HCT116 (cell line): ENCODE results near the gene BLID. TPM values are rescaled to one million over a fixed set of nuclear protein-coding genes. Genes with fewer than 3 reads are reported as not detected.
A peak's percentile ranks its signal among the peaks of the same experiment; 100 is the strongest.

Source experiments
- ATAC-seq: fragments of 200-7000 bp; cut with Tn5 transposase; 2 replicates; pipeline ENCODE4 v1.9.1; 2020; ENCODE audit warnings: mild to moderate bottlenecking, moderate library complexity
- BruUV-seq: library from RNA; stranded (reverse); fragments of 400-500 nt; replicated peaks from 2 replicates; lab custom pipeline; 2021; lab: Mats Ljungman, UMichigan
- CTCF ChIA-PET: fragments of 300-600 bp; sonication (Branson Sonifier 250); formaldehyde crosslinking; loops from one replicate; lab custom pipeline; 2021; ENCODE audit warnings: antibody characterized with exemption; lab: Charles Lee
- POLR2A ChIA-PET: fragments of 300-600, 350-600 bp; sonication (Branson Sonifier 250); formaldehyde crosslinking; loops from one replicate; lab custom pipeline; 2021; ENCODE audit warnings: antibody characterized with exemption; lab: Charles Lee
- RAD21 ChIA-PET, 2 experiments: fragments of 300-600 bp; sonication (Branson Sonifier 250); formaldehyde crosslinking; loops; one replicate each; lab custom pipeline; 2023; ENCODE audit warnings: low total read pairs in 2 of 2; ENCODE audit not compliant: uncharacterized antibody in 2 of 2, unreplicated experiment in 2 of 2, low non-redundant PET in 1 of 2; lab: Charles Lee
- DNase-seq: peaks from one replicate; pipeline ENCODE4 v3.0.0-alpha.2; 2010; ENCODE audit warnings: low read depth, low spot score
- H2AFZ ChIP-seq: fragments of 200-600 bp; shearing (Covaris generic), sonication (generic); 2 replicates; pipeline ENCODE4 v1.6.1; 2017; ENCODE audit warnings: low read depth, mixed run types, mixed read lengths, antibody characterized with exemption, low read length; ENCODE audit not compliant: poor library complexity, severe bottlenecking
- H3K27ac ChIP-seq: 2 replicates; pipeline ENCODE4 v1.5.1; 2012; ENCODE audit warnings: low read depth, low read length
- H3K27me3 ChIP-seq: fragments of 200-600 bp; sonication (generic); 2 replicates; pipeline ENCODE4 v1.6.1; 2016; ENCODE audit warnings: mixed run types, low read length, mixed read lengths; ENCODE audit not compliant: insufficient read depth
- H3K36me3 ChIP-seq, 2 experiments: fragments of 200-500 bp in 1 of 2; fragments of 200-600 bp in 1 of 2; sonication (Bioruptor generic) in 1 of 2; sonication (generic) in 1 of 2; 2 replicates each; pipeline versions ENCODE4 v1.5.1 to v1.6.1; 2014 to 2016; ENCODE audit warnings: low read length in 2 of 2, inconsistent platforms in 1 of 2, mixed read lengths in 1 of 2, mixed run types in 1 of 2; ENCODE audit not compliant: insufficient read depth in 2 of 2, control insufficient read depth in 1 of 2
- H3K4me1 ChIP-seq, 2 experiments: fragments of 200-600 bp in 1 of 2; sonication (generic) in 1 of 2; 2 replicates each; pipeline versions ENCODE4 v1.5.1 to v1.6.1; 2012 to 2017; ENCODE audit warnings: low read length in 2 of 2, inconsistent platforms in 1 of 2, mild to moderate bottlenecking in 1 of 2, mixed read lengths in 1 of 2, mixed run types in 1 of 2, moderate library complexity in 1 of 2; ENCODE audit not compliant: insufficient read depth in 2 of 2, control insufficient read depth in 1 of 2
- H3K4me2 ChIP-seq: fragments of 200-600 bp; sonication (generic); 2 replicates; pipeline ENCODE4 v1.6.1; 2017; ENCODE audit warnings: mixed run types, low read length, mixed read lengths
- H3K4me3 ChIP-seq, 2 experiments: fragments of 200-600 bp in 1 of 2; sonication (generic) in 1 of 2; replicated peaks in 1 of 2; 2 replicates each; pipeline ENCODE4 v1.5.1; 2011 to 2016; ENCODE audit warnings: low read length in 2 of 2, control low read depth in 1 of 2, low read depth in 1 of 2, mild to moderate bottlenecking in 1 of 2, mixed read lengths in 1 of 2, mixed run types in 1 of 2
- H3K79me2 ChIP-seq: fragments of 200-600 bp; sonication (generic); 2 replicates; pipeline ENCODE4 v1.6.1; 2017; ENCODE audit warnings: mild to moderate bottlenecking, mixed run types, low read length, moderate library complexity, mixed read lengths; ENCODE audit not compliant: insufficient read depth
- H3K9ac ChIP-seq: fragments of 200-600 bp; sonication (generic); 2 replicates; pipeline ENCODE4 v1.6.1; 2016; ENCODE audit warnings: low read length, mixed read lengths
- H3K9me2 ChIP-seq: fragments of 200-600 bp; sonication (generic), shearing (Covaris generic); 2 replicates; pipeline ENCODE4 v1.6.1; 2017; ENCODE audit warnings: mixed run types, mild to moderate bottlenecking, moderate library complexity; ENCODE audit not compliant: insufficient read depth
- H3K9me3 ChIP-seq, 2 experiments: fragments of 200-500 bp in 1 of 2; fragments of 200-600 bp in 1 of 2; sonication (Bioruptor generic) in 1 of 2; sonication (generic) in 1 of 2; 2 replicates each; pipeline ENCODE4 v1.6.1; 2014 to 2017; ENCODE audit warnings: low read length in 2 of 2, mixed read lengths in 2 of 2, inconsistent platforms in 1 of 2, low read depth in 1 of 2, mild to moderate bottlenecking in 1 of 2, mixed run types in 1 of 2, moderate library complexity in 1 of 2; ENCODE audit not compliant: control insufficient read depth in 1 of 2, insufficient read depth in 1 of 2
- H4K20me1 ChIP-seq: fragments of 200-600 bp; sonication (generic), shearing (Covaris generic); 2 replicates; pipeline ENCODE4 v1.6.1; 2017; ENCODE audit warnings: mixed run types, mild to moderate bottlenecking, moderate library complexity; ENCODE audit not compliant: insufficient read depth
- CBX3 ChIP-seq: IDR thresholded peaks from 2 replicates; pipeline ENCODE4 v1.6.1; 2012; ENCODE audit warnings: low read depth
- CEBPB ChIP-seq: IDR thresholded peaks from 2 replicates; pipeline ENCODE4 v1.6.1; 2012; ENCODE audit warnings: low read depth
- EGR1 ChIP-seq: IDR thresholded peaks from 2 replicates; pipeline ENCODE4 v1.6.1; 2012; ENCODE audit warnings: low read depth
- ELF1 ChIP-seq: IDR thresholded peaks from 2 replicates; pipeline ENCODE4 v1.6.1; 2012; ENCODE audit warnings: low read depth, borderline replicate concordance
- EZH2 ChIP-seq: fragments of 200-600 bp; sonication (generic); IDR thresholded peaks from 2 replicates; pipeline ENCODE4 v1.6.1; 2017; ENCODE audit warnings: antibody characterized with exemption, mixed run types
- EZH2phosphoT487 ChIP-seq: fragments of 200-600 bp; IDR thresholded peaks from 2 replicates; pipeline ENCODE4 v1.6.1; 2018; ENCODE audit warnings: antibody characterized with exemption, borderline replicate concordance
- FOSL1 ChIP-seq: IDR thresholded peaks from 2 replicates; pipeline ENCODE4 v1.6.1; 2012; ENCODE audit warnings: low read depth
- JUND ChIP-seq: IDR thresholded peaks from 2 replicates; pipeline ENCODE4 v1.6.1; 2012
- POLR2A ChIP-seq: IDR thresholded peaks from 2 replicates; pipeline ENCODE4 v1.7.0; 2011; ENCODE audit warnings: borderline replicate concordance; ENCODE audit not compliant: insufficient read depth, insufficient read length; ENCODE audit errors: extremely low read depth
- POLR2AphosphoS5 ChIP-seq: IDR thresholded peaks from 2 replicates; pipeline ENCODE4 v1.6.1; 2011; ENCODE audit warnings: mild to moderate bottlenecking, low read depth, low read length, moderate library complexity
- SIN3A ChIP-seq: IDR thresholded peaks from 2 replicates; pipeline ENCODE4 v1.6.1; 2012; ENCODE audit warnings: low read depth
- SP1 ChIP-seq: IDR thresholded peaks from 2 replicates; pipeline ENCODE4 v1.6.1; 2012; ENCODE audit warnings: low read depth
- SRF ChIP-seq: IDR thresholded peaks from 2 replicates; pipeline ENCODE4 v1.6.1; 2012; ENCODE audit warnings: low read depth
- TCF7L2 ChIP-seq: IDR thresholded peaks from 2 replicates; pipeline ENCODE4 v1.7.0; 2011; ENCODE audit warnings: borderline replicate concordance, inconsistent platforms; ENCODE audit not compliant: insufficient read depth, insufficient read length; ENCODE audit errors: extremely low read depth
- YY1 ChIP-seq: IDR thresholded peaks from 2 replicates; pipeline ENCODE4 v1.6.1; 2011; ENCODE audit warnings: low read length, low read depth, moderate library complexity, mild to moderate bottlenecking; ENCODE audit not compliant: insufficient replicate concordance; ENCODE audit errors: extremely low read depth
- ZFX ChIP-seq: fragments of 450-650 bp; IDR thresholded peaks from 2 replicates; pipeline ENCODE4 v1.6.1; 2017
- ZNF274 ChIP-seq: fragments of 200-500 bp; sonication (Bioruptor generic); IDR thresholded peaks from 2 replicates; pipeline ENCODE4 v1.6.1; 2014; ENCODE audit warnings: mild to moderate bottlenecking, low read depth, low read length, inconsistent platforms
- intact Hi-C: fragments of 100-400 bp; cut with micrococcal nuclease; formaldehyde crosslinking; loops from 2 replicates; pipeline ENCODE4 v1.10.0; 2022
- total RNA-seq: library from RNA; stranded (reverse); gene quantifications from one replicate; pipeline ENCODE4 v1.2.1, GENCODE V29; 2021; ENCODE audit not compliant: unreplicated experiment
- TF ChIP-seq, protein P1 (sequence below): IDR thresholded peaks from 2 replicates; pipeline ENCODE4 v1.6.1; 2012
- TF ChIP-seq, protein P2 (sequence below): IDR thresholded peaks from 2 replicates; pipeline ENCODE4 v1.6.1; 2012; ENCODE audit warnings: low read depth
- TF ChIP-seq, protein P3 (sequence below): IDR thresholded peaks from 2 replicates; pipeline ENCODE4 v1.6.1; 2011; ENCODE audit warnings: mild to moderate bottlenecking, low read length, moderate library complexity; ENCODE audit not compliant: insufficient replicate concordance; ENCODE audit errors: extremely low read depth
- TF ChIP-seq, protein P4 (sequence below): IDR thresholded peaks from 2 replicates; pipeline ENCODE4 v1.6.1; 2012

The BLID gene
- total RNA-seq, 1 experiment from 2014 or later, result 8.9 TPM

DNA sequence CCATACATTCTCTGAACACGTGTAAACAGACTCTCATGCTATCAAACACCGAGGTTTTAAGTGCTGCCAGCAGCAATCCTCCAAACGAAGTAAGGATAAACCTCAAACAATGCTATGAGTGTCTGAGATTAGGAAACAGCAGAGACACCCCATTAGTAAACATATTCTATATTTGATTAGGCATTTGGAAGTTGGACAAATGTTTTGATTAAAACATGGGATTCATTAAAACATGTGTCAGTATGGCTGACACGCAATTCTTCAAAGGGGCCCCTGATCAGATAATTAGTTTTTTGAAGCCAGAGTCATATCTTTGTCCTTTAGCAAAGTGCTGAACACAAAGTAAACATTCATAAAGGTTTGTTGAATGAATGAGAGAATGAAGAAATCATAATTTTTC lies 33.2 kb upstream of the BLID start:
- Histone ChIP-seq H4K20me1 (no peaks in the 10 kb centered on the region), H3K4me1 (peaks cover 94 to 100% of the 10 kb centered on the region in 2 experiments), H3K9me3 (no peaks in the 10 kb centered on the region), H3K9ac (peak overlapping the region; percentile 54), H3K9me2 (no peaks in the 10 kb centered on the region), H3K4me2 (peak overlapping the region; percentile 57; the same call in 1 of the 2 replicates), H3K79me2 (peaks cover 100% of the 10 kb centered on the region), H3K36me3 (peaks cover 0 to 24% of the 10 kb centered on the region in 2 experiments; a peak in 3 of 4 replicates), H2AFZ (no peak overlapping the region), H3K4me3 (no peak overlapping the region), H3K27ac (peak overlapping the region; percentile 95), H3K27me3 (no peaks in the 10 kb centered on the region)
- POLR2A ChIA-PET, result interaction anchor here (1.2 to 1.6 kb wide), 2 partner anchors 11 to 45 kb away, joined by 6 to 8 read pairs; no protein-coding TSS in a partner anchor
- no peak for DNase-seq
- RAD21 ChIA-PET, result interaction anchor here in 1 of 2 experiments (0.6 kb wide), 1 partner anchor 17 kb away, joined by 4 read pairs; no protein-coding TSS in a partner anchor
- intact Hi-C loops, result no loop called here
- no peak for ATAC-seq
- CTCF ChIA-PET, result no interaction called here
- no TSS peak for BruUV-seq
- peak; percentile 20; the same call in 1 of the 2 replicates for TF ChIP-seq SP1
- 0 out of 2 replicates have a peak, but pooled peaks have one; percentile 9 for TF ChIP-seq POLR2AphosphoS5
- 0 out of 2 replicates have a peak, but pooled peaks have one; percentile 17 for TF ChIP-seq FOSL1
- no peak for TF ChIP-seq ZFX
- TF ChIP-seq, protein P1, sequence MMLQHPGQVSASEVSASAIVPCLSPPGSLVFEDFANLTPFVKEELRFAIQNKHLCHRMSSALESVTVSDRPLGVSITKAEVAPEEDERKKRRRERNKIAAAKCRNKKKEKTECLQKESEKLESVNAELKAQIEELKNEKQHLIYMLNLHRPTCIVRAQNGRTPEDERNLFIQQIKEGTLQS, result no peak
- no peak for TF ChIP-seq YY1
- TF ChIP-seq POLR2A, result no peak
- TF ChIP-seq CBX3, result no peak
- TF ChIP-seq TCF7L2, result peak; percentile 71
- peak; percentile 37; the same call in 1 of the 2 replicates for TF ChIP-seq SIN3A
- no peak for TF ChIP-seq EZH2phosphoT487
- TF ChIP-seq, protein P2, sequence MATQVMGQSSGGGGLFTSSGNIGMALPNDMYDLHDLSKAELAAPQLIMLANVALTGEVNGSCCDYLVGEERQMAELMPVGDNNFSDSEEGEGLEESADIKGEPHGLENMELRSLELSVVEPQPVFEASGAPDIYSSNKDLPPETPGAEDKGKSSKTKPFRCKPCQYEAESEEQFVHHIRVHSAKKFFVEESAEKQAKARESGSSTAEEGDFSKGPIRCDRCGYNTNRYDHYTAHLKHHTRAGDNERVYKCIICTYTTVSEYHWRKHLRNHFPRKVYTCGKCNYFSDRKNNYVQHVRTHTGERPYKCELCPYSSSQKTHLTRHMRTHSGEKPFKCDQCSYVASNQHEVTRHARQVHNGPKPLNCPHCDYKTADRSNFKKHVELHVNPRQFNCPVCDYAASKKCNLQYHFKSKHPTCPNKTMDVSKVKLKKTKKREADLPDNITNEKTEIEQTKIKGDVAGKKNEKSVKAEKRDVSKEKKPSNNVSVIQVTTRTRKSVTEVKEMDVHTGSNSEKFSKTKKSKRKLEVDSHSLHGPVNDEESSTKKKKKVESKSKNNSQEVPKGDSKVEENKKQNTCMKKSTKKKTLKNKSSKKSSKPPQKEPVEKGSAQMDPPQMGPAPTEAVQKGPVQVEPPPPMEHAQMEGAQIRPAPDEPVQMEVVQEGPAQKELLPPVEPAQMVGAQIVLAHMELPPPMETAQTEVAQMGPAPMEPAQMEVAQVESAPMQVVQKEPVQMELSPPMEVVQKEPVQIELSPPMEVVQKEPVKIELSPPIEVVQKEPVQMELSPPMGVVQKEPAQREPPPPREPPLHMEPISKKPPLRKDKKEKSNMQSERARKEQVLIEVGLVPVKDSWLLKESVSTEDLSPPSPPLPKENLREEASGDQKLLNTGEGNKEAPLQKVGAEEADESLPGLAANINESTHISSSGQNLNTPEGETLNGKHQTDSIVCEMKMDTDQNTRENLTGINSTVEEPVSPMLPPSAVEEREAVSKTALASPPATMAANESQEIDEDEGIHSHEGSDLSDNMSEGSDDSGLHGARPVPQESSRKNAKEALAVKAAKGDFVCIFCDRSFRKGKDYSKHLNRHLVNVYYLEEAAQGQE, result no peak
- TF ChIP-seq SRF, result no peak
- 0 out of 2 replicates have a peak, but pooled peaks have one; percentile 25 for TF ChIP-seq JUND
- TF ChIP-seq ZNF274, result no peak
- no peak for TF ChIP-seq EGR1
- 0 out of 2 replicates have a peak, but pooled peaks have one; percentile 40 for TF ChIP-seq CEBPB
- no peak for TF ChIP-seq EZH2
- TF ChIP-seq ELF1, result no peak
- TF ChIP-seq, protein P3, sequence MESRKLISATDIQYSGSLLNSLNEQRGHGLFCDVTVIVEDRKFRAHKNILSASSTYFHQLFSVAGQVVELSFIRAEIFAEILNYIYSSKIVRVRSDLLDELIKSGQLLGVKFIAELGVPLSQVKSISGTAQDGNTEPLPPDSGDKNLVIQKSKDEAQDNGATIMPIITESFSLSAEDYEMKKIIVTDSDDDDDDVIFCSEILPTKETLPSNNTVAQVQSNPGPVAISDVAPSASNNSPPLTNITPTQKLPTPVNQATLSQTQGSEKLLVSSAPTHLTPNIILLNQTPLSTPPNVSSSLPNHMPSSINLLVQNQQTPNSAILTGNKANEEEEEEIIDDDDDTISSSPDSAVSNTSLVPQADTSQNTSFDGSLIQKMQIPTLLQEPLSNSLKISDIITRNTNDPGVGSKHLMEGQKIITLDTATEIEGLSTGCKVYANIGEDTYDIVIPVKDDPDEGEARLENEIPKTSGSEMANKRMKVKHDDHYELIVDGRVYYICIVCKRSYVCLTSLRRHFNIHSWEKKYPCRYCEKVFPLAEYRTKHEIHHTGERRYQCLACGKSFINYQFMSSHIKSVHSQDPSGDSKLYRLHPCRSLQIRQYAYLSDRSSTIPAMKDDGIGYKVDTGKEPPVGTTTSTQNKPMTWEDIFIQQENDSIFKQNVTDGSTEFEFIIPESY, result no peak
- TF ChIP-seq, protein P4, sequence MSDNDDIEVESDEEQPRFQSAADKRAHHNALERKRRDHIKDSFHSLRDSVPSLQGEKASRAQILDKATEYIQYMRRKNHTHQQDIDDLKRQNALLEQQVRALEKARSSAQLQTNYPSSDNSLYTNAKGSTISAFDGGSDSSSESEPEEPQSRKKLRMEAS, result peak; percentile 31; the same call in 1 of the 2 replicates
